ENCODE measurements around the gene HS6ST1.

HS6ST1 gene

GRCh38 chr2:128327180-128327964, 8.7 kb upstream of the HS6ST1 start:
- no peak overlapping the region for H3K4me3 ChIP-seq (ENCODE audit: low read depth, low read length)
- CTCF ChIA-PET, result no interaction called here
- POLR2A ChIA-PET, result no interaction called here
- no peak overlapping the region for H3K27ac ChIP-seq (ENCODE audit: extremely low read depth, low read depth, low read length)
- no peaks in the 10 kb centered on the region for H3K36me3 ChIP-seq (ENCODE audit: control insufficient read depth in 2 of 2, insufficient read depth in 1 of 2, low read length in 2 of 2)
- no peak for TF ChIP-seq ZNF280C (tag by site-specific recombination; IDR thresholded peaks at IDR 0.05)
- no peak for TF ChIP-seq SP7 (tag by site-specific recombination; IDR thresholded peaks at IDR 0.05)
- TF ChIP-seq ZNF140 (tag by site-specific recombination; IDR thresholded peaks at IDR 0.05), result 0 out of 2 replicates have a peak, but pooled peaks have one; percentile 16
- H3K9me3 ChIP-seq (ENCODE audit: control insufficient read depth, insufficient read depth, low read depth, low read length), result no peaks in the 10 kb centered on the region
- H3K4me1 ChIP-seq (ENCODE audit: control insufficient read depth, insufficient read depth, low read length), result no peaks in the 10 kb centered on the region

- no peaks in the 10 kb centered on the region for H3K4me1 ChIP-seq (ENCODE audit: control insufficient read depth, insufficient read depth, low read length)
- no peaks in the 10 kb centered on the region for H3K36me3 ChIP-seq (ENCODE audit: control insufficient read depth in 2 of 2, insufficient read depth in 1 of 2, low read length in 2 of 2)
- no peaks in the 10 kb centered on the region for H3K9me3 ChIP-seq (ENCODE audit: control insufficient read depth, insufficient read depth, low read depth, low read length)
- H3K4me3 ChIP-seq (ENCODE audit: low read depth, low read length), result no peak overlapping the region
- ChIA-PET POLR2A (no interaction called here), CTCF (interaction anchor here (0.7 kb wide), 2 partner anchors 262 to 1070 kb away, joined by 3 read pairs; no protein-coding TSS in a partner anchor)
- TF ChIP-seq GLIS2 (tag by site-specific recombination; IDR thresholded peaks at IDR 0.05) (no peak), ZNF350 (tag by site-specific recombination; IDR thresholded peaks at IDR 0.05) (no peak), OSR2 (tag by site-specific recombination; IDR thresholded peaks at IDR 0.05) (no peak)
- no peak overlapping the region for H3K27ac ChIP-seq (ENCODE audit: extremely low read depth, low read depth, low read length)
These were observed 7.7 kb upstream of the HS6ST1 start for GRCh38 chr2:128326346-128326745.

GRCh38 chr2:128325611-128326181, 7.0 kb upstream of the HS6ST1 start:
- TF ChIP-seq BCL11A (tag by site-specific recombination; IDR thresholded peaks at IDR 0.05; ENCODE audit: low read depth) (no peak), ZNF239 (tag by site-specific recombination; IDR thresholded peaks at IDR 0.05) (no peak)
- H3K36me3 ChIP-seq (ENCODE audit: control insufficient read depth in 2 of 2, insufficient read depth in 1 of 2, low read length in 2 of 2), result no peaks in the 10 kb centered on the region
- no peak overlapping the region for H3K27ac ChIP-seq (ENCODE audit: extremely low read depth, low read depth, low read length)
- ChIA-PET CTCF (interaction anchor here (0.6 to 1.0 kb wide), 3 partner anchors 8 to 261 kb away, joined by 3 read pairs; no protein-coding TSS in a partner anchor), POLR2A (no interaction called here)
- H3K9me3 ChIP-seq (ENCODE audit: control insufficient read depth, insufficient read depth, low read depth, low read length), result no peaks in the 10 kb centered on the region
- no peak overlapping the region for H3K4me3 ChIP-seq (ENCODE audit: low read depth, low read length)
- H3K4me1 ChIP-seq (ENCODE audit: control insufficient read depth, insufficient read depth, low read length), result no peaks in the 10 kb centered on the region

GRCh38 chr2:128324897-128325410, 6.3 kb upstream of the HS6ST1 start:
- CTCF ChIA-PET, result interaction anchor here (0.6 to 1.0 kb wide), 2 partner anchors 9 to 19 kb away, joined by 3 read pairs; no protein-coding TSS in a partner anchor
- TF ChIP-seq ZNF670 (tag by site-specific recombination; IDR thresholded peaks at IDR 0.05; ENCODE audit: low read depth), result no peak
- no peak for TF ChIP-seq AEBP2 (tag by site-specific recombination; IDR thresholded peaks at IDR 0.05; ENCODE audit: borderline replicate concordance)
- TF ChIP-seq BCL6B (tag by site-specific recombination; IDR thresholded peaks at IDR 0.05), result no peak
- TF ChIP-seq ZNF354C (tag by site-specific recombination; IDR thresholded peaks at IDR 0.05; ENCODE audit: borderline replicate concordance, low read depth), result no peak
- TF ChIP-seq KLF7 (tag by site-specific recombination; IDR thresholded peaks at IDR 0.05; ENCODE audit: borderline replicate concordance), result no peak
- no peak for TF ChIP-seq ZNF76 (tag by site-specific recombination; IDR thresholded peaks at IDR 0.05; ENCODE audit: borderline replicate concordance, low read depth)
- no peak for TF ChIP-seq ZNF335 (tag by site-specific recombination; conservative IDR thresholded peaks at IDR 0.05)
- TF ChIP-seq ZNF560 (tag by site-specific recombination; IDR thresholded peaks at IDR 0.05; ENCODE audit: borderline replicate concordance), result no peak
- TF ChIP-seq GLI2 (tag by site-specific recombination; IDR thresholded peaks at IDR 0.05; ENCODE audit: borderline replicate concordance, low read depth), result no peak
- no peaks in the 10 kb centered on the region for H3K36me3 ChIP-seq (ENCODE audit: control insufficient read depth in 2 of 2, insufficient read depth in 1 of 2, low read length in 2 of 2)
- no peaks in the 10 kb centered on the region for H3K4me1 ChIP-seq (ENCODE audit: control insufficient read depth, insufficient read depth, low read length)
- H3K4me3 ChIP-seq (ENCODE audit: low read depth, low read length), result no peak overlapping the region
- no peaks in the 10 kb centered on the region for H3K9me3 ChIP-seq (ENCODE audit: control insufficient read depth, insufficient read depth, low read depth, low read length)
- POLR2A ChIA-PET, result no interaction called here
- H3K27ac ChIP-seq (ENCODE audit: extremely low read depth, low read depth, low read length), result no peak overlapping the region
